WTC11 (cell line): ENCODE data around the gene CRK. TPM values are rescaled to one million over a fixed set of nuclear protein-coding genes. Genes with fewer than 3 reads are reported as not detected.

Source experiments
- ATAC-seq: fragments of 200-7000 bp; cut with Tn5 transposase; 2 replicates; pipeline ENCODE4 v1.10.0; 2021; ENCODE audit warnings: mild to moderate bottlenecking, moderate library complexity
- CTCF ChIA-PET: fragments of 300-600 bp; sonication (Branson Sonifier 250); formaldehyde crosslinking; loops from one replicate; lab custom pipeline; 2021; ENCODE audit warnings: antibody characterized with exemption; lab: Charles Lee
- POLR2A ChIA-PET: fragments of 350-600 bp; sonication (Branson Sonifier 250); formaldehyde crosslinking; loops from one replicate; lab custom pipeline; 2021; ENCODE audit warnings: antibody characterized with exemption; lab: Charles Lee
- DNase-seq: peaks from one replicate; pipeline ENCODE4 v3.0.0; 2021; ENCODE audit warnings: low spot score
- H3K27ac Mint-ChIP-seq: 2 replicates; pipeline ENCODE4 v1.8.0; 2021; ENCODE audit warnings: mixed read lengths
- H3K27me3 Mint-ChIP-seq: 2 replicates; pipeline ENCODE4 v1.8.0; 2021; ENCODE audit warnings: low read depth, mild to moderate bottlenecking, moderate library complexity, mixed read lengths
- H3K36me3 Mint-ChIP-seq: 2 replicates; pipeline ENCODE4 v1.8.0; 2021; ENCODE audit warnings: mixed read lengths
- H3K4me1 Mint-ChIP-seq: 2 replicates; pipeline ENCODE4 v1.8.0; 2022; ENCODE audit warnings: mixed read lengths
- H3K4me3 Mint-ChIP-seq: 2 replicates; pipeline ENCODE4 v1.8.0; 2021; ENCODE audit warnings: mild to moderate bottlenecking, moderate library complexity, mixed read lengths
- H3K9me3 Mint-ChIP-seq: 2 replicates; pipeline ENCODE4 v1.8.0; 2021; ENCODE audit warnings: mixed read lengths
- AR ChIP-seq: fragments of 250-450 bp; sonication (Bioruptor Pico); IDR thresholded peaks from 2 replicates; pipeline ENCODE4 v1.9.0; 2021; ENCODE audit warnings: mild to moderate bottlenecking
- E2F1 ChIP-seq: sonication (generic); formaldehyde crosslinking; IDR thresholded peaks from 2 replicates; pipeline ENCODE4 v1.8.0; 2022; ENCODE audit warnings: mild to moderate bottlenecking, missing genetic modification reagents
- FOXP4 ChIP-seq: sonication (generic); formaldehyde crosslinking; IDR thresholded peaks from 2 replicates; pipeline ENCODE4 v1.8.0; 2022; ENCODE audit warnings: mild to moderate bottlenecking, missing genetic modification reagents
- GRHL2 ChIP-seq: fragments of 250-450 bp; sonication (Bioruptor Pico); IDR thresholded peaks from 2 replicates; pipeline ENCODE4 v1.8.0; 2022; ENCODE audit warnings: mild to moderate bottlenecking, moderate library complexity; ENCODE audit not compliant: insufficient replicate concordance, severe bottlenecking
- IRF1 ChIP-seq: sonication (generic); formaldehyde crosslinking; IDR thresholded peaks from 2 replicates; pipeline ENCODE4 v1.8.0; 2023; ENCODE audit warnings: missing genetic modification reagents
- JUN ChIP-seq: sonication (generic); formaldehyde crosslinking; IDR thresholded peaks from 2 replicates; pipeline ENCODE4 v1.8.0; 2023; ENCODE audit warnings: mild to moderate bottlenecking, missing genetic modification reagents
- NFATC4 ChIP-seq: fragments of 250-450 bp; sonication (Bioruptor Pico); IDR thresholded peaks from 2 replicates; pipeline ENCODE4 v1.9.0; 2021; ENCODE audit warnings: mild to moderate bottlenecking
- NR3C1 ChIP-seq: sonication (generic); formaldehyde crosslinking; conservative IDR thresholded peaks from 2 replicates; pipeline ENCODE4 v1.8.1; 2023; ENCODE audit warnings: low read depth, mild to moderate bottlenecking, missing genetic modification reagents
- PREB ChIP-seq: sonication (generic); formaldehyde crosslinking; IDR thresholded peaks from 2 replicates; pipeline ENCODE4 v1.8.1; 2022; ENCODE audit warnings: mild to moderate bottlenecking, missing genetic modification reagents, moderate library complexity, borderline replicate concordance
- RELA ChIP-seq: sonication (generic); formaldehyde crosslinking; IDR thresholded peaks from 2 replicates; pipeline ENCODE4 v1.8.1; 2022; ENCODE audit warnings: missing genetic modification reagents, mild to moderate bottlenecking, borderline replicate concordance
- TP53 ChIP-seq: sonication (generic); formaldehyde crosslinking; IDR thresholded peaks from 2 replicates; pipeline ENCODE4 v1.8.1; 2023; ENCODE audit warnings: mild to moderate bottlenecking, missing genetic modification reagents
- ZNF219 ChIP-seq: sonication (generic); formaldehyde crosslinking; IDR thresholded peaks from 2 replicates; pipeline ENCODE4 v1.8.0; 2023; ENCODE audit warnings: missing genetic modification reagents, mild to moderate bottlenecking, borderline replicate concordance
- ZNF416 ChIP-seq: fragments of 250-450 bp; sonication (Bioruptor Pico); IDR thresholded peaks from 2 replicates; pipeline ENCODE4 v1.9.0; 2021; ENCODE audit warnings: mild to moderate bottlenecking, inconsistent platforms
- ZNF532 ChIP-seq: fragments of 250-450 bp; sonication (Bioruptor Pico); IDR thresholded peaks from 2 replicates; pipeline ENCODE4 v1.9.0; 2021; ENCODE audit warnings: mild to moderate bottlenecking, borderline replicate concordance
- total RNA-seq: library from RNA; stranded (reverse); gene quantifications from 3 replicates; pipeline ENCODE4 v1.2.3, GENCODE V29; 2021

The CRK gene
- total RNA-seq, 1 experiment from 2014 or later, result 45.2 TPM

- H3K4me3 Mint-ChIP-seq, result no peak overlapping the region
Measured at GRCh38 chr17:1480747-1481465, 24.9 kb upstream of the CRK start.

GRCh38 chr17:1478418-1478817 is 22.4 kb upstream of the CRK start:
- Mint-ChIP-seq H3K9me3 (no peaks in the 10 kb centered on the region), H3K4me3 (no peak overlapping the region), H3K27ac (no peak overlapping the region), H3K36me3 (peaks cover 30% of the 10 kb centered on the region), H3K4me1 (peaks cover 5% of the 10 kb centered on the region), H3K27me3 (no peaks in the 10 kb centered on the region)
- ChIA-PET POLR2A (no interaction called here), CTCF (no interaction called here)
- DNase-seq (no peak), ATAC-seq (no peak)
- TF ChIP-seq FOXP4 (CRISPR knock-in tag) (no peak), NFATC4 (CRISPR knock-in tag) (no peak), ZNF219 (CRISPR knock-in tag) (no peak), GRHL2 (CRISPR knock-in tag) (no peak), PREB (CRISPR knock-in tag) (no peak), NR3C1 (CRISPR knock-in tag) (no peak), IRF1 (CRISPR knock-in tag) (no peak), AR (no peak), JUN (CRISPR knock-in tag) (no peak)

More at GRCh38 chr17:1480747-1481465, 24.9 kb upstream of the CRK start:
- DNase-seq (no peak), ATAC-seq (no peak)
- CTCF ChIA-PET, result interaction anchor here (1.0 kb wide), 1 partner anchor 116 kb away, joined by 3 read pairs; no protein-coding TSS in a partner anchor
- H3K4me1 Mint-ChIP-seq, result peaks cover 14% of the 10 kb centered on the region
- TF ChIP-seq TP53 (no peak), ZNF532 (CRISPR knock-in tag) (no peak), ZNF416 (CRISPR knock-in tag) (no peak), E2F1 (CRISPR knock-in tag) (no peak), RELA (CRISPR knock-in tag) (no peak)
- TF ChIP-seq, all 79 proteins: peak for 0
- H3K27me3 Mint-ChIP-seq, result no peaks in the 10 kb centered on the region
- H3K36me3 Mint-ChIP-seq, result peaks cover 30% of the 10 kb centered on the region
- no peaks in the 10 kb centered on the region for H3K9me3 Mint-ChIP-seq
- no peak overlapping the region for H3K27ac Mint-ChIP-seq
- POLR2A ChIA-PET, result no interaction called here
